GM18907 (cell line): Measurements from ENCODE around the gene DMTF1.
"Not testable (repeated sequence)": the region's sequence is repeated elsewhere in the genome, so short reads cannot be mapped to it uniquely, and the experiment has no call there.

Experiments used
- ATAC-seq: cut with Tn5 transposase; IDR thresholded peaks from one replicate; pipeline ENCODE4 v1.9.1; 2021; ENCODE audit warnings: mild to moderate bottlenecking, moderate library complexity; ENCODE audit not compliant: unreplicated experiment

DMTF1 gene

GRCh38 chr7:87152112-87152896, at the start of gene DMTF1:
DMTF1 (plus strand) TSS chr7:87152453; CDS start chr7:87164942, 12,489 bp downstream.
- ATAC-seq, result peak; percentile 86

- no peak for ATAC-seq
These were observed 46.9 kb upstream of the DMTF1 start for GRCh38 chr7:87105401-87105800.

- ATAC-seq, result no peak
These were observed 45.2 kb upstream of the DMTF1 start for GRCh38 chr7:87106974-87107612.

GRCh38 chr7:87107949-87108776, 44.1 kb upstream of the DMTF1 start:
- no peak for ATAC-seq

- ATAC-seq, result no peak
These were observed 41.5 kb upstream of the DMTF1 start for GRCh38 chr7:87110778-87111177.

- no peak for ATAC-seq
These were observed 40.4 kb upstream of the DMTF1 start for GRCh38 chr7:87111877-87112276.

GRCh38 chr7:87113077-87113476, 39.2 kb upstream of the DMTF1 start:
- no peak for ATAC-seq

- not testable (repeated sequence) for ATAC-seq
These were observed 38.3 kb upstream of the DMTF1 start for GRCh38 chr7:87113904-87114303.

GRCh38 chr7:87115772-87116171, 36.5 kb upstream of the DMTF1 start:
- ATAC-seq, result not testable (repeated sequence)

GRCh38 chr7:87116315-87116714, 35.9 kb upstream of the DMTF1 start:
- no peak for ATAC-seq

- ATAC-seq, result no peak
These were observed 32.7 kb upstream of the DMTF1 start for GRCh38 chr7:87119581-87119980.

GRCh38 chr7:87123105-87123504, 29.1 kb upstream of the DMTF1 start:
- no peak for ATAC-seq

GRCh38 chr7:87127019-87127418, 25.2 kb upstream of the DMTF1 start:
- no peak for ATAC-seq

- no peak for ATAC-seq
These were observed 23.4 kb upstream of the DMTF1 start for GRCh38 chr7:87128861-87129267.

- no peak for ATAC-seq
These were observed 22.9 kb upstream of the DMTF1 start for GRCh38 chr7:87129332-87129731.

GRCh38 chr7:87129848-87130247, 22.4 kb upstream of the DMTF1 start:
- ATAC-seq, result peak; percentile 97

- no peak for ATAC-seq
These were observed 20.5 kb upstream of the DMTF1 start for GRCh38 chr7:87131771-87132170.

GRCh38 chr7:87137271-87137670, 15.0 kb upstream of the DMTF1 start:
- no peak for ATAC-seq

- no peak for ATAC-seq
These were observed 12.7 kb upstream of the DMTF1 start for GRCh38 chr7:87139514-87139913.

GRCh38 chr7:87140271-87140748, 11.9 kb upstream of the DMTF1 start:
- ATAC-seq, result no peak

GRCh38 chr7:87144173-87144657, 8.0 kb upstream of the DMTF1 start:
- ATAC-seq, result peak; percentile 98
